Ascending aorta (tissue), 2 donors: ENCODE results near the gene HRAS. TPM values are rescaled to one million over a fixed set of nuclear protein-coding genes. Genes with fewer than 3 reads are reported as not detected.

Experiments used
- DNase-seq, 2 donors: peaks; one replicate each; pipeline ENCODE4 v3.0.0-alpha.2; 2019; ENCODE audit warnings: low spot score in 2 of 2
- H3K27ac ChIP-seq, 2 donors: fragments of 200-600 bp; sonication (generic); one replicate each; pipeline ENCODE4 v1.5.1; 2016 to 2017; ENCODE audit warnings: mild to moderate bottlenecking in 1 of 2
- H3K27me3 ChIP-seq: fragments of 200-600 bp; sonication (generic); one replicate; pipeline ENCODE4 v1.5.1; 2017
- H3K36me3 ChIP-seq, 2 donors: fragments of 200-600 bp; sonication (generic); one replicate each; pipeline ENCODE4 v1.5.1; 2016
- H3K4me1 ChIP-seq, 2 donors: fragments of 200-600 bp; sonication (generic); one replicate each; pipeline ENCODE4 v1.5.1; 2016 to 2017; ENCODE audit warnings: mild to moderate bottlenecking in 1 of 2
- H3K4me3 ChIP-seq, 2 donors: fragments of 200-600 bp; sonication (generic); one replicate each; pipeline ENCODE4 v1.5.1; 2016 to 2017; ENCODE audit warnings: mild to moderate bottlenecking in 1 of 2
- H3K9me3 ChIP-seq, 2 donors: fragments of 200-600 bp; sonication (generic); one replicate each; pipeline ENCODE4 v1.5.1; 2016
- CTCF ChIP-seq, 3 experiments: fragments of 200-600 bp in 2 of 3; fragments of 450-650 bp in 1 of 3; sonication (generic) in 2 of 3; IDR thresholded peaks; one replicate each; pipeline ENCODE4 v1.5.1; 2016 to 2019; ENCODE audit warnings: antibody characterized with exemption in 3 of 3, mild to moderate bottlenecking in 1 of 3, moderate library complexity in 1 of 3
- intact Hi-C: fragments of 100-400 bp; cut with DNase I; formaldehyde crosslinking; loops from one replicate; pipeline ENCODE4 v1.15.1; 2023
- total RNA-seq: library from RNA; depleted of rRNA; stranded (reverse); fragments of >200 nt; gene quantifications from one replicate; pipeline ENCODE4 v1.1.0, GENCODE V29; 2016

Gene HRAS
- total RNA-seq, 1 donor from 2014 or later: 21.6 TPM

GRCh38 chr11:578276-579035, 43.1 kb upstream of the HRAS start:
- TF ChIP-seq CTCF (IDR thresholded peaks at IDR 0.05): no peak
- intact Hi-C loops: loop anchor here (5.0 kb wide), 1 partner anchor 341 kb away; the partner anchor contains the start of genes PSMD13 and SIRT3
- Histone ChIP-seq H3K27me3 (no peaks in the 10 kb centered on the region), H3K4me3 (peak overlapping the region; percentile 77 to 81), H3K9me3 (no peaks in the 10 kb centered on the region), H3K36me3 (peaks cover 14 to 22% of the 10 kb centered on the region in 2 donors), H3K4me1 (peaks cover 11 to 38% of the 10 kb centered on the region in 2 donors), H3K27ac (no peak overlapping the region)
- DNase-seq: no peak

GRCh38 chr11:577611-577894, 42.2 kb upstream of the HRAS start:
- no peak for DNase-seq
- no peak for TF ChIP-seq CTCF (IDR thresholded peaks at IDR 0.05)
- peaks cover 5 to 13% of the 10 kb centered on the region in 2 donors for H3K36me3 ChIP-seq
- no peaks in the 10 kb centered on the region for H3K27me3 ChIP-seq
- peak overlapping the region; percentile 77 to 81 for H3K4me3 ChIP-seq
- intact Hi-C loops: loop anchor here (2.0 to 5.0 kb wide), 3 partner anchors 37 to 340 kb away; partner anchors contain the start of genes IRF7, PSMD13, RNH1 and SIRT3
- H3K4me1 ChIP-seq: peaks cover 11 to 38% of the 10 kb centered on the region in 2 donors
- H3K9me3 ChIP-seq: no peaks in the 10 kb centered on the region
- no peak overlapping the region for H3K27ac ChIP-seq

- H3K4me1 ChIP-seq: peaks cover 11 to 38% of the 10 kb centered on the region in 2 donors
- H3K9me3 ChIP-seq: no peaks in the 10 kb centered on the region
- intact Hi-C loops: loop anchor here (1.0 to 5.0 kb wide), 5 partner anchors 38 to 340 kb away; partner anchors contain the start of genes DEAF1, HRAS, IRF7 and PSMD13
These were observed 41.6 kb upstream of the HRAS start for GRCh38 chr11:576811-577610.

GRCh38 chr11:575996-576768, 40.8 kb upstream of the HRAS start, which contains the start of gene PHRF1:
PHRF1 (plus strand) TSS chr11:576470; CDS start chr11:581513, 5,043 bp downstream.
- no peaks in the 10 kb centered on the region for H3K36me3 ChIP-seq
- DNase-seq: peak; percentile 72 to 96
- intact Hi-C loops: loop anchor here (1.0 to 5.0 kb wide), 6 partner anchors 15 to 339 kb away; partner anchors contain the start of genes DEAF1, HRAS, IRF7 and PSMD13
- peaks cover 11 to 38% of the 10 kb centered on the region in 2 donors for H3K4me1 ChIP-seq
- no peak for TF ChIP-seq CTCF (IDR thresholded peaks at IDR 0.05)
- H3K9me3 ChIP-seq: no peaks in the 10 kb centered on the region
- H3K27me3 ChIP-seq: no peaks in the 10 kb centered on the region
- H3K27ac ChIP-seq: peak within 1 kb of the TSS; percentile 90 to 91
- H3K4me3 ChIP-seq: peak within 1 kb of the TSS; percentile 81 to 91

More at GRCh38 chr11:576811-577610, 41.6 kb upstream of the HRAS start:
- no peak for TF ChIP-seq CTCF (IDR thresholded peaks at IDR 0.05)
- Histone ChIP-seq H3K27me3 (no peaks in the 10 kb centered on the region), H3K4me3 (peak overlapping the region; percentile 77 to 81), H3K36me3 (peaks cover 3 to 7% of the 10 kb centered on the region in 2 donors), H3K27ac (peak overlapping the region; percentile 51 to 90)
- no peak for DNase-seq
